Measurements from ENCODE around the gene KLF3.

Gene KLF3

GRCh38 chr4:38745881-38746280, 81.9 kb downstream of the KLF3 start:
- no peak for DNase-seq

GRCh38 chr4:38747629-38748028, 83.6 kb downstream of the KLF3 start:
- DNase-seq: no peak

GRCh38 chr4:38749336-38749735, 85.3 kb downstream of the KLF3 start:
- DNase-seq: no peak

All from SIG-M5 (cell line).